HepG2 (cell line): ENCODE data around the gene IMP3. TPM values are rescaled to one million over a fixed set of nuclear protein-coding genes. Genes with fewer than 3 reads are reported as not detected.

Source experiments
- HNF4A ChIP-seq: sonication (generic); formaldehyde crosslinking; IDR thresholded peaks from 2 replicates; pipeline ENCODE4 v1.4.0; 2020; ENCODE audit warnings: missing genetic modification reagents
- XRCC5 ChIP-seq: fragments of 200-400 bp; formaldehyde crosslinking; optimal IDR thresholded peaks from 2 replicates; pipeline ENCODE3; 2017; ENCODE audit warnings: mild to moderate bottlenecking, low read length
- ZKSCAN8 ChIP-seq: IDR thresholded peaks from 2 replicates; pipeline ENCODE4 v1.6.1; 2016; ENCODE audit warnings: borderline replicate concordance, missing genetic modification reagents, missing compliant biosample characterization
- ZNF225 ChIP-seq: sonication (generic); formaldehyde crosslinking; IDR thresholded peaks from 2 replicates; pipeline ENCODE4 v1.4.0; 2020; ENCODE audit warnings: mild to moderate bottlenecking, missing genetic modification reagents
- ZNF343 ChIP-seq: sonication (generic); formaldehyde crosslinking; IDR thresholded peaks from 2 replicates; pipeline ENCODE4 v1.4.0; 2020; ENCODE audit warnings: mild to moderate bottlenecking, missing genetic modification reagents
- ZNF713 ChIP-seq: sonication (generic); formaldehyde crosslinking; IDR thresholded peaks from 2 replicates; pipeline ENCODE4 v1.4.0; 2020; ENCODE audit warnings: mild to moderate bottlenecking, missing genetic modification reagents
- polyA plus RNA-seq, 8 experiments: library from polyadenylated mRNA; depleted of rRNA in 3 of 8; stranded (reverse) in 7 of 8; unstranded in 1 of 8; fragments of >200 nt; fragmentation: Illumina TruSeq in 4 of 8; extraction: Trizol in 4 of 8; gene quantifications; 2 replicates each; pipeline versions ENCODE4 v1.2.1 to v1.2.3, GENCODE V29; 2011 to 2016; ENCODE audit warnings: low read depth in 4 of 8, missing spikeins in 1 of 8, mixed read lengths in 1 of 8; ENCODE audit not compliant: insufficient read depth in 1 of 8
- total RNA-seq, 5 experiments: library from RNA; depleted of rRNA; stranded (reverse); fragments of >200 nt; fragmentation: Illumina TruSeq; extraction: Trizol; gene quantifications; 2 replicates each; pipeline ENCODE4 v1.2.3, GENCODE V29; 2016; ENCODE audit warnings: low read depth in 1 of 5
- TF ChIP-seq, protein P1 (sequence below): sonication (generic); formaldehyde crosslinking; IDR thresholded peaks from 2 replicates; pipeline ENCODE4 v1.5.1; 2020; ENCODE audit warnings: missing genetic modification reagents, mild to moderate bottlenecking, borderline replicate concordance
- TF ChIP-seq, protein P2 (sequence below): sonication (generic); formaldehyde crosslinking; IDR thresholded peaks from 2 replicates; pipeline ENCODE4 v1.4.0; 2020; ENCODE audit warnings: missing genetic modification reagents
- TF ChIP-seq, protein P3 (sequence below): sonication (generic); formaldehyde crosslinking; conservative IDR thresholded peaks from 2 replicates; pipeline ENCODE4 v1.4.0; 2020; ENCODE audit warnings: missing genetic modification reagents
- TF ChIP-seq, protein P4 (sequence below): sonication (generic); formaldehyde crosslinking; IDR thresholded peaks from 2 replicates; pipeline ENCODE4 v1.5.0; 2020; ENCODE audit warnings: missing genetic modification reagents
- TF ChIP-seq, protein P5 (sequence below): IDR thresholded peaks from 2 replicates; pipeline ENCODE4 v1.6.1; 2016; ENCODE audit warnings: control low read depth
- TF ChIP-seq, protein P6 (sequence below): sonication (generic); formaldehyde crosslinking; IDR thresholded peaks from 2 replicates; pipeline ENCODE4 v1.5.1; 2020; ENCODE audit warnings: mild to moderate bottlenecking, missing genetic modification reagents, borderline replicate concordance
- TF ChIP-seq, protein P7 (sequence below): sonication (generic); formaldehyde crosslinking; IDR thresholded peaks from 2 replicates; pipeline ENCODE4 v1.4.0; 2020; ENCODE audit warnings: missing genetic modification reagents, borderline replicate concordance

IMP3 gene
- total and polyA plus RNA-seq, 2 of the 13 experiments (the other 11 are each of a cell fraction or from before 2014, with no cell fraction given): 38.3 to 143 TPM

DNA sequence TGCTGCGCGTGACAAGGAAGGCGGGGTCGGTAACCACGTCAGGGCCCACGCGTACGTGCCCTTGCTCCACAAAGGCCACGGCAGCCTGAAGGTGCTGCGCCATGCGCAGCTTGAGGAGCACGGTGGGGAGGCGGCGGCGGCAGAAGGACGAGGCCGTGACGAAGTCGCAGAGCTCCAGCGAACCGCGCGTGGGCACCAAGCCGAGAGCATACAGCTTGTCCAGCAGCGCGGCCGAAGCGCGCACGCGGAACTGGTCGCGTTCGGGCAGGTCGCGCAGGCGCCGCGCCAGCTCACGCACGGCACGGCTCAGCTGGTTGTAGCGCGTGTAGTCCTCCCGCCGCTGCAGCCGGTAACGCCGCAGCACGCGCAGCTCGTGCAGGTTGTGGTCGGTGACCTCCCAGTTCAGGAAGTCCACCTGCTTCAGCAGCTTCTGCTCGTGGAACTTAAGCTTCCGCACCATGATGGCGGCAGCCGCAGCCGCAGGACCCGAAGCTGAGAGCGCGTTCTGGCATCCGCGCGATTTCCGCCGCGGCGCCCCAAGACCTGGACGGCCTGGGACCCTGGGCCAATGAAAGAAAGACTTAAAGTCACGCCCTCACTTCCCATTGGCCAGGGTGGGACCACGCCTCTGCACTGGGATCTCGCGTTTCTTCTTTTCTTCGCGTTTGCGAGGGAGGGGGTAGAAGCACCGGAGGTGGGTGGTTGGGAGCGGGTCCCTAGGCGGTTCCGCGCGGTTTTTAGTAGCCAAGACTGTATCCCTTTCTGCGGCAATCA, at the start of gene IMP3 (continued):
- TF ChIP-seq XRCC5 (peak; percentile 12), ZNF713 (CRISPR knock-in tag) (peak; percentile 88; the same call in 1 of the 2 replicates), HNF4A (peak; percentile 86), ZKSCAN8 (CRISPR knock-in tag) (no peak), ZNF343 (peak; percentile 92), ZNF225 (CRISPR knock-in tag) (peak; percentile 78; the same call in 1 of the 2 replicates)
- TF ChIP-seq, protein P1, sequence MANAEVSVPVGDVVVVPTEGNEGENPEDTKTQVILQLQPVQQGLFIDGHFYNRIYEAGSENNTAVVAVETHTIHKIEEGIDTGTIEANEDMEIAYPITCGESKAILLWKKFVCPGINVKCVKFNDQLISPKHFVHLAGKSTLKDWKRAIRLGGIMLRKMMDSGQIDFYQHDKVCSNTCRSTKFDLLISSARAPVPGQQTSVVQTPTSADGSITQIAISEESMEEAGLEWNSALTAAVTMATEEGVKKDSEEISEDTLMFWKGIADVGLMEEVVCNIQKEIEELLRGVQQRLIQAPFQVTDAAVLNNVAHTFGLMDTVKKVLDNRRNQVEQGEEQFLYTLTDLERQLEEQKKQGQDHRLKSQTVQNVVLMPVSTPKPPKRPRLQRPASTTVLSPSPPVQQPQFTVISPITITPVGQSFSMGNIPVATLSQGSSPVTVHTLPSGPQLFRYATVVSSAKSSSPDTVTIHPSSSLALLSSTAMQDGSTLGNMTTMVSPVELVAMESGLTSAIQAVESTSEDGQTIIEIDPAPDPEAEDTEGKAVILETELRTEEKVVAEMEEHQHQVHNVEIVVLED (CRISPR knock-in tag): peak; percentile 90
- TF ChIP-seq, protein P2, sequence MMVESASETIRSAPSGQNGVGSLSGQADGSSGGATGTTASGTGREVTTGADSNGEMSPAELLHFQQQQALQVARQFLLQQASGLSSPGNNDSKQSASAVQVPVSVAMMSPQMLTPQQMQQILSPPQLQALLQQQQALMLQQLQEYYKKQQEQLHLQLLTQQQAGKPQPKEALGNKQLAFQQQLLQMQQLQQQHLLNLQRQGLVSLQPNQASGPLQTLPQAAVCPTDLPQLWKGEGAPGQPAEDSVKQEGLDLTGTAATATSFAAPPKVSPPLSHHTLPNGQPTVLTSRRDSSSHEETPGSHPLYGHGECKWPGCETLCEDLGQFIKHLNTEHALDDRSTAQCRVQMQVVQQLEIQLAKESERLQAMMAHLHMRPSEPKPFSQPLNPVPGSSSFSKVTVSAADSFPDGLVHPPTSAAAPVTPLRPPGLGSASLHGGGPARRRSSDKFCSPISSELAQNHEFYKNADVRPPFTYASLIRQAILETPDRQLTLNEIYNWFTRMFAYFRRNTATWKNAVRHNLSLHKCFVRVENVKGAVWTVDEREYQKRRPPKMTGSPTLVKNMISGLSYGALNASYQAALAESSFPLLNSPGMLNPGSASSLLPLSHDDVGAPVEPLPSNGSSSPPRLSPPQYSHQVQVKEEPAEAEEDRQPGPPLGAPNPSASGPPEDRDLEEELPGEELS (CRISPR knock-in tag): peak; percentile 44; the same call in 1 of the 2 replicates
- TF ChIP-seq, protein P3, sequence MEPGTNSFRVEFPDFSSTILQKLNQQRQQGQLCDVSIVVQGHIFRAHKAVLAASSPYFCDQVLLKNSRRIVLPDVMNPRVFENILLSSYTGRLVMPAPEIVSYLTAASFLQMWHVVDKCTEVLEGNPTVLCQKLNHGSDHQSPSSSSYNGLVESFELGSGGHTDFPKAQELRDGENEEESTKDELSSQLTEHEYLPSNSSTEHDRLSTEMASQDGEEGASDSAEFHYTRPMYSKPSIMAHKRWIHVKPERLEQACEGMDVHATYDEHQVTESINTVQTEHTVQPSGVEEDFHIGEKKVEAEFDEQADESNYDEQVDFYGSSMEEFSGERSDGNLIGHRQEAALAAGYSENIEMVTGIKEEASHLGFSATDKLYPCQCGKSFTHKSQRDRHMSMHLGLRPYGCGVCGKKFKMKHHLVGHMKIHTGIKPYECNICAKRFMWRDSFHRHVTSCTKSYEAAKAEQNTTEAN (CRISPR knock-in tag): peak; percentile 81; the same call in 1 of the 2 replicates
- TF ChIP-seq, protein P4, sequence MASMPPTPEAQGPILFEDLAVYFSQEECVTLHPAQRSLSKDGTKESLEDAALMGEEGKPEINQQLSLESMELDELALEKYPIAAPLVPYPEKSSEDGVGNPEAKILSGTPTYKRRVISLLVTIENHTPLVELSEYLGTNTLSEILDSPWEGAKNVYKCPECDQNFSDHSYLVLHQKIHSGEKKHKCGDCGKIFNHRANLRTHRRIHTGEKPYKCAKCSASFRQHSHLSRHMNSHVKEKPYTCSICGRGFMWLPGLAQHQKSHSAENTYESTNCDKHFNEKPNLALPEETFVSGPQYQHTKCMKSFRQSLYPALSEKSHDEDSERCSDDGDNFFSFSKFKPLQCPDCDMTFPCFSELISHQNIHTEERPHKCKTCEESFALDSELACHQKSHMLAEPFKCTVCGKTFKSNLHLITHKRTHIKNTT (CRISPR knock-in tag): no peak
- TF ChIP-seq, protein P5, sequence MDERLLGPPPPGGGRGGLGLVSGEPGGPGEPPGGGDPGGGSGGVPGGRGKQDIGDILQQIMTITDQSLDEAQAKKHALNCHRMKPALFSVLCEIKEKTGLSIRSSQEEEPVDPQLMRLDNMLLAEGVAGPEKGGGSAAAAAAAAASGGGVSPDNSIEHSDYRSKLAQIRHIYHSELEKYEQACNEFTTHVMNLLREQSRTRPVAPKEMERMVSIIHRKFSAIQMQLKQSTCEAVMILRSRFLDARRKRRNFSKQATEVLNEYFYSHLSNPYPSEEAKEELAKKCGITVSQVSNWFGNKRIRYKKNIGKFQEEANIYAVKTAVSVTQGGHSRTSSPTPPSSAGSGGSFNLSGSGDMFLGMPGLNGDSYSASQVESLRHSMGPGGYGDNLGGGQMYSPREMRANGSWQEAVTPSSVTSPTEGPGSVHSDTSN (CRISPR knock-in tag): no peak
- TF ChIP-seq, protein P6, sequence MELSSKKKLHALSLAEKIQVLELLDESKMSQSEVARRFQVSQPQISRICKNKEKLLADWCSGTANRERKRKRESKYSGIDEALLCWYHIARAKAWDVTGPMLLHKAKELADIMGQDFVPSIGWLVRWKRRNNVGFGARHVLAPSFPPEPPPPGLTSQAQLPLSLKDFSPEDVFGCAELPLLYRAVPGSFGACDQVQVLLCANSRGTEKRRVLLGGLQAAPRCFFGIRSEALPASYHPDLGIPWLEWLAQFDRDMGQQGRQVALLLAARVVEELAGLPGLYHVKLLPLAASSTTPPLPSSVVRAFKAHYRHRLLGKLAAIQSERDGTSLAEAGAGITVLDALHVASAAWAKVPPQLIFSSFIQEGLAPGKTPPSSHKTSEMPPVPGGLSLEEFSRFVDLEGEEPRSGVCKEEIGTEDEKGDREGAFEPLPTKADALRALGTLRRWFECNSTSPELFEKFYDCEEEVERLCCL (CRISPR knock-in tag): peak; percentile 77; the same call in 1 of the 2 replicates
- TF ChIP-seq, protein P7, sequence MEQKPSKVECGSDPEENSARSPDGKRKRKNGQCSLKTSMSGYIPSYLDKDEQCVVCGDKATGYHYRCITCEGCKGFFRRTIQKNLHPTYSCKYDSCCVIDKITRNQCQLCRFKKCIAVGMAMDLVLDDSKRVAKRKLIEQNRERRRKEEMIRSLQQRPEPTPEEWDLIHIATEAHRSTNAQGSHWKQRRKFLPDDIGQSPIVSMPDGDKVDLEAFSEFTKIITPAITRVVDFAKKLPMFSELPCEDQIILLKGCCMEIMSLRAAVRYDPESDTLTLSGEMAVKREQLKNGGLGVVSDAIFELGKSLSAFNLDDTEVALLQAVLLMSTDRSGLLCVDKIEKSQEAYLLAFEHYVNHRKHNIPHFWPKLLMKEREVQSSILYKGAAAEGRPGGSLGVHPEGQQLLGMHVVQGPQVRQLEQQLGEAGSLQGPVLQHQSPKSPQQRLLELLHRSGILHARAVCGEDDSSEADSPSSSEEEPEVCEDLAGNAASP: peak; percentile 7; the same call in 1 of the 2 replicates
